Vagina (tissue), 2 donors: ENCODE data around the gene PHLDB2. TPM values are rescaled to one million over a fixed set of nuclear protein-coding genes. Genes with fewer than 3 reads are reported as not detected.

Experiments used
- DNase-seq, 2 donors: peaks; one replicate each; pipeline ENCODE4 v3.0.0-alpha.2; 2017; ENCODE audit errors: extremely low spot score in 2 of 2
- H3K27ac ChIP-seq: fragments of 200-600 bp; sonication (generic); one replicate; pipeline ENCODE4 v1.5.1; 2019
- H3K27me3 ChIP-seq: fragments of 200-600 bp; sonication (generic); one replicate; pipeline ENCODE4 v1.5.1; 2019
- H3K36me3 ChIP-seq, 2 donors: fragments of 200-600 bp; sonication (generic); one replicate each; pipeline ENCODE4 v1.5.1; 2017 to 2019
- H3K4me1 ChIP-seq: fragments of 200-600 bp; sonication (generic); one replicate; pipeline ENCODE4 v1.5.1; 2019
- H3K4me3 ChIP-seq, 2 donors: fragments of 200-600 bp; sonication (generic); 1 replicate in 1 of 2; 2 replicates in 1 of 2; pipeline ENCODE4 v1.5.1; 2016 to 2019
- H3K9me3 ChIP-seq: fragments of 200-600 bp; sonication (generic); one replicate; pipeline ENCODE4 v1.5.1; 2019
- POLR2A ChIP-seq, 2 donors: fragments of 450-650 bp; IDR thresholded peaks; one replicate each; pipeline ENCODE4 v1.6.1; 2017; ENCODE audit warnings: antibody characterized with exemption in 2 of 2, mild to moderate bottlenecking in 2 of 2, moderate library complexity in 2 of 2
- POLR2AphosphoS5 ChIP-seq, 2 donors: sonication (generic); formaldehyde crosslinking; IDR thresholded peaks; one replicate each; pipeline ENCODE4 v1.9.0; 2017; ENCODE audit warnings: antibody characterized with exemption in 2 of 2, mild to moderate bottlenecking in 2 of 2, low read depth in 1 of 2; ENCODE audit not compliant: insufficient read depth in 1 of 2
- intact Hi-C: fragments of 100-400 bp; cut with DNase I; formaldehyde crosslinking; loops from one replicate; pipeline ENCODE4 v1.15.1; 2023
- total RNA-seq: library from RNA; depleted of rRNA; stranded (reverse); fragments of >200 nt; gene quantifications from one replicate; pipeline ENCODE4 v1.2.3, GENCODE V29; 2016
- TF ChIP-seq, protein P1 (sequence below), 3 experiments: fragments of 450-650 bp in 2 of 3; fragments of 200-600 bp in 1 of 3; sonication (generic) in 1 of 3; IDR thresholded peaks; one replicate each; pipeline ENCODE4 v1.5.1; 2017 to 2019; ENCODE audit warnings: antibody characterized with exemption in 3 of 3, mild to moderate bottlenecking in 2 of 3, moderate library complexity in 2 of 3

Gene PHLDB2
- total RNA-seq, 1 donor from 2014 or later, result 66.8 TPM

GRCh38 chr3:111895071-111895470, 36.0 kb downstream of the PHLDB2 start:
- intact Hi-C loops, result no loop called here
- no peak for DNase-seq
- Histone ChIP-seq H3K36me3 (no peaks in the 10 kb centered on the region), H3K4me1 (no peaks in the 10 kb centered on the region), H3K9me3 (no peaks in the 10 kb centered on the region), H3K27ac (no peak overlapping the region), H3K4me3 (no peak overlapping the region), H3K27me3 (no peaks in the 10 kb centered on the region)
- TF ChIP-seq POLR2A (IDR thresholded peaks at IDR 0.05) (no peak), POLR2AphosphoS5 (IDR thresholded peaks at IDR 0.05; ENCODE audit: insufficient read depth in 1 of 2, low read depth in 1 of 2) (no peak)
- TF ChIP-seq, protein P1, sequence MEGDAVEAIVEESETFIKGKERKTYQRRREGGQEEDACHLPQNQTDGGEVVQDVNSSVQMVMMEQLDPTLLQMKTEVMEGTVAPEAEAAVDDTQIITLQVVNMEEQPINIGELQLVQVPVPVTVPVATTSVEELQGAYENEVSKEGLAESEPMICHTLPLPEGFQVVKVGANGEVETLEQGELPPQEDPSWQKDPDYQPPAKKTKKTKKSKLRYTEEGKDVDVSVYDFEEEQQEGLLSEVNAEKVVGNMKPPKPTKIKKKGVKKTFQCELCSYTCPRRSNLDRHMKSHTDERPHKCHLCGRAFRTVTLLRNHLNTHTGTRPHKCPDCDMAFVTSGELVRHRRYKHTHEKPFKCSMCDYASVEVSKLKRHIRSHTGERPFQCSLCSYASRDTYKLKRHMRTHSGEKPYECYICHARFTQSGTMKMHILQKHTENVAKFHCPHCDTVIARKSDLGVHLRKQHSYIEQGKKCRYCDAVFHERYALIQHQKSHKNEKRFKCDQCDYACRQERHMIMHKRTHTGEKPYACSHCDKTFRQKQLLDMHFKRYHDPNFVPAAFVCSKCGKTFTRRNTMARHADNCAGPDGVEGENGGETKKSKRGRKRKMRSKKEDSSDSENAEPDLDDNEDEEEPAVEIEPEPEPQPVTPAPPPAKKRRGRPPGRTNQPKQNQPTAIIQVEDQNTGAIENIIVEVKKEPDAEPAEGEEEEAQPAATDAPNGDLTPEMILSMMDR (IDR thresholded peaks at IDR 0.05), result no peak

DNA sequence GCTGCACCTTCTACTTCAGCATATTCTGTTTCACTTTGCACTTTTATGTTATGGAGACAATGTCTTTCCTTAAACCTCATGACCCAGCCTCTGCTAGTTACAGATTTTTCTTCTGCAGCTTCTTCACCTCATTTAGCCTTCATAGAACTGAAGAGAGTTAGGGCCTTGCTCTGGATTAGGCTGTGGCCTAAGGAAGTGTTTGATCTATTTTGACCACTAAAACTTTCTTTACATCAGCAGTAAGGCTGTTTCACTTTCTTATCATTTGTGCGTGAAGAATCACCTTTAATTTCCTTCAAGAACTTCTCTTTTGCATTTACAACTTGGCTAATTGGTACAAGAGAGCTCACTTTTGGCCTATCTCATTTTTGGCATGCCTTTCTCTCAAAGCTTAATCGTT, 40.9 kb downstream of the PHLDB2 start:
- Histone ChIP-seq H3K4me3 (no peak overlapping the region), H3K27me3 (no peaks in the 10 kb centered on the region), H3K9me3 (no peaks in the 10 kb centered on the region), H3K4me1 (peaks cover 12% of the 10 kb centered on the region), H3K36me3 (no peaks in the 10 kb centered on the region), H3K27ac (no peak overlapping the region)
- TF ChIP-seq POLR2AphosphoS5 (IDR thresholded peaks at IDR 0.05; ENCODE audit: insufficient read depth in 1 of 2, low read depth in 1 of 2) (no peak), POLR2A (IDR thresholded peaks at IDR 0.05) (no peak)
- TF ChIP-seq, protein P1 (IDR thresholded peaks at IDR 0.05), result no peak
- intact Hi-C loops, result no loop called here
- DNase-seq, result no peak

GRCh38 chr3:111901637-111902036, 42.6 kb downstream of the PHLDB2 start:
- DNase-seq, result no peak
- intact Hi-C loops, result no loop called here
- TF ChIP-seq POLR2A (IDR thresholded peaks at IDR 0.05), result no peak
- no peak for TF ChIP-seq POLR2AphosphoS5 (IDR thresholded peaks at IDR 0.05; ENCODE audit: insufficient read depth in 1 of 2, low read depth in 1 of 2)
- TF ChIP-seq, protein P1 (IDR thresholded peaks at IDR 0.05), result no peak
- Histone ChIP-seq H3K36me3 (no peaks in the 10 kb centered on the region), H3K27me3 (no peaks in the 10 kb centered on the region), H3K27ac (no peak overlapping the region), H3K9me3 (no peaks in the 10 kb centered on the region), H3K4me3 (no peak overlapping the region), H3K4me1 (peaks cover 12% of the 10 kb centered on the region)

GRCh38 chr3:111902534-111902933, 43.5 kb downstream of the PHLDB2 start:
- no peaks in the 10 kb centered on the region for H3K9me3 ChIP-seq
- no peak for DNase-seq
- intact Hi-C loops, result no loop called here
- peaks cover 12% of the 10 kb centered on the region for H3K4me1 ChIP-seq
- TF ChIP-seq POLR2AphosphoS5 (IDR thresholded peaks at IDR 0.05; ENCODE audit: insufficient read depth in 1 of 2, low read depth in 1 of 2) (no peak), POLR2A (IDR thresholded peaks at IDR 0.05) (no peak)
- TF ChIP-seq, protein P1 (IDR thresholded peaks at IDR 0.05), result no peak
- H3K36me3 ChIP-seq, result no peaks in the 10 kb centered on the region
- H3K27ac ChIP-seq, result no peak overlapping the region
- no peaks in the 10 kb centered on the region for H3K27me3 ChIP-seq
- H3K4me3 ChIP-seq, result no peak overlapping the region

GRCh38 chr3:111903067-111903511, 44.0 kb downstream of the PHLDB2 start:
- H3K4me1 ChIP-seq, result peaks cover 12% of the 10 kb centered on the region
- no peak for DNase-seq
- intact Hi-C loops, result no loop called here
- no peaks in the 10 kb centered on the region for H3K27me3 ChIP-seq
- TF ChIP-seq POLR2A (IDR thresholded peaks at IDR 0.05) (no peak), POLR2AphosphoS5 (IDR thresholded peaks at IDR 0.05; ENCODE audit: insufficient read depth in 1 of 2, low read depth in 1 of 2) (no peak)
- TF ChIP-seq, protein P1 (IDR thresholded peaks at IDR 0.05), result no peak
- no peak overlapping the region for H3K27ac ChIP-seq
- no peak overlapping the region for H3K4me3 ChIP-seq
- H3K9me3 ChIP-seq, result no peaks in the 10 kb centered on the region
- H3K36me3 ChIP-seq, result no peaks in the 10 kb centered on the region
